Muscle layer of colon (tissue), 2 donors: Measurements from ENCODE around the gene ATG4B.
A peak's percentile ranks its signal among the peaks of the same experiment; 100 is the strongest.

Experiments
- H3K27ac ChIP-seq: one replicate; pipeline ENCODE4 v1.7.0; 2013; ENCODE audit warnings: low read depth, mild to moderate bottlenecking, low read length, moderate library complexity
- H3K27me3 ChIP-seq, 2 donors: one replicate each; pipeline ENCODE4 v1.7.0; 2013; ENCODE audit warnings: low read length in 2 of 2, mild to moderate bottlenecking in 2 of 2; ENCODE audit not compliant: insufficient read depth in 2 of 2, control insufficient read depth in 1 of 2
- H3K36me3 ChIP-seq: one replicate; pipeline ENCODE4 v1.7.0; 2013; ENCODE audit warnings: mild to moderate bottlenecking, low read length; ENCODE audit not compliant: insufficient read depth
- H3K4me1 ChIP-seq: one replicate; pipeline ENCODE4 v1.7.0; 2013; ENCODE audit warnings: mild to moderate bottlenecking, low read length; ENCODE audit not compliant: insufficient read depth
- H3K4me3 ChIP-seq, 2 donors: one replicate each; pipeline ENCODE4 v1.7.0; 2013; ENCODE audit warnings: low read length in 2 of 2, low read depth in 1 of 2, mild to moderate bottlenecking in 1 of 2, moderate library complexity in 1 of 2
- H3K9ac ChIP-seq: one replicate; pipeline ENCODE4 v1.7.0; 2013; ENCODE audit warnings: low read length
- H3K9me3 ChIP-seq: one replicate; pipeline ENCODE4 v1.7.0; 2013; ENCODE audit warnings: mild to moderate bottlenecking, low read length
- donor health status: abdominal sarcoma.
- donor health status: Adenocarcinoma of cecum.

ATG4B gene

DNA sequence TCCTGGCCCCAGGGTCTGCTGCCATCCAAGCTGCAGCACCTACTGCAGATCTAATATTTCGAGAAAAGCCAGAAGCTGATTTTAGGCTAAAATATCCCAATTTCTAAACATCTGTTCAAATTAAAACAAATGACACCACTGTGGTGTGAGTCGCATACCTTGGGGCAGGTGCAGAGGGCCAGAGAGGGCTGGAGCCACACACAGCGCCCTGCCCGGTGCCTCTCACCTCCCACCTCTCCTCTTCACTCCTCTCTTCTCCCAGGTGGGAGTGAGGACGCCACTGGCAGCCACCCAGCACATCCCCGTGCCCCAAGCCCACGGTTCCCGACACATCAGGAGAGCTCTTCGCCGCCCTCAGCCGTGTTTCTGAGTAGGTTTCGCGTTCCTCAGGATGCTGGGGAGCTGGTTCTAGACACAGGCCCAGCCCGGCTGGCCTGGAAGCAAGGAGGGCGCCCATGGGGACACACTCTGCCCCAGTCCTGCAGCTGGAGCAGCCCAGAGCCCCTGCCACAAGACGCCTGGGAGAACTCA is 21.9 kb upstream of the ATG4B start:
- no peaks in the 10 kb centered on the region for H3K9me3 ChIP-seq
- no peak overlapping the region for H3K27ac ChIP-seq

DNA sequence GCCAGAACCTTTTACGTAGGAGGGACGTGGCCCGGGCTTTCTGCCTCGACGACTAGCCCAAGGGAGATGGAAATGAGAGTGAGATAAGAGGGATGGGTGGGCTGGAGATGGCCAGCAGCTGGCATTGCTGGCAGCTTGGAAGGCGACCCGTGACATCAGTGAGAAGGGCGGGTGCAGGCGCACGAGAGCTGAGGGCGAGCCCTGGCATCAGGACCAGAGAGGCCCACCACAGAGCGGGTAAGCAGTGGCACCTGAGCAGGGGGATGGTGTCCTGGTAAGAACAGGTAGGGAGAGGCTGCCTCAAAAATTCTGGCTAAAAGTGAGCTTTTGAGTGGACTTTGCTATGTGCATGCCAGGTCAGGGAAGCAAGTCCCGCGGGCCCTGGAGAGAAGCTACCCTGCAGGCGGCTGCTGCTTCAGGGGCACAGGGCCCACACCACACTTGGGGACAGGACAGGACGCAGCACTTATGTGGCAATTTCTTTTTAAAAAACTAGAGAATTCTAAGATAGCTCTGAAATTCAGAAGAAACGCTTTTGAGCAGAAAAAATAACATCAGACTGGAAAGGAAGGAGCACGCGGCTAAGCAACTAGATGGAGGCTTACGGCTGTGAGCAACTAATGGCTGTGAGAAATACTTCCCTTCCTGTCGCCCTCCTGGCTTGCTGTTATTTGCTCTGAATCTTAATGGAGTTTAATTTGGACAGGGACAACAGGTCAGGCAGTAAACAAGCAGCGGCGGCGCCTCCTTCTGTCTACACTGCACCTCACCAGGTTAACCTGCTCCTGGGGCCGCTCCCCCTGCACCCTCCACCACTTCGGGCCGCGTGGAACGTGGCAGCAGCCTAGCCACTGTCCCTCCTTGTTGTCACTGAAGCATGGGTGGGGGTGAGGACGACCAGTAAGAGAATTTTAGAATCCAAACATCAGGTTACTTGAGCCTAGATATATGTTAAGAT is 21.0 kb upstream of the ATG4B start:
- no peak overlapping the region for H3K4me3 ChIP-seq
- no peaks in the 10 kb centered on the region for H3K27me3 ChIP-seq
- no peak overlapping the region for H3K27ac ChIP-seq
- no peak overlapping the region for H3K9ac ChIP-seq
- no peaks in the 10 kb centered on the region for H3K4me1 ChIP-seq
- no peaks in the 10 kb centered on the region for H3K36me3 ChIP-seq
- H3K9me3 ChIP-seq, result no peaks in the 10 kb centered on the region

More for the DNA sequence above, 21.9 kb upstream of the ATG4B start:
- Histone ChIP-seq H3K9ac (no peak overlapping the region), H3K4me1 (peaks cover 4% of the 10 kb centered on the region), H3K27me3 (no peaks in the 10 kb centered on the region), H3K4me3 (no peak overlapping the region), H3K36me3 (no peaks in the 10 kb centered on the region)

DNA sequence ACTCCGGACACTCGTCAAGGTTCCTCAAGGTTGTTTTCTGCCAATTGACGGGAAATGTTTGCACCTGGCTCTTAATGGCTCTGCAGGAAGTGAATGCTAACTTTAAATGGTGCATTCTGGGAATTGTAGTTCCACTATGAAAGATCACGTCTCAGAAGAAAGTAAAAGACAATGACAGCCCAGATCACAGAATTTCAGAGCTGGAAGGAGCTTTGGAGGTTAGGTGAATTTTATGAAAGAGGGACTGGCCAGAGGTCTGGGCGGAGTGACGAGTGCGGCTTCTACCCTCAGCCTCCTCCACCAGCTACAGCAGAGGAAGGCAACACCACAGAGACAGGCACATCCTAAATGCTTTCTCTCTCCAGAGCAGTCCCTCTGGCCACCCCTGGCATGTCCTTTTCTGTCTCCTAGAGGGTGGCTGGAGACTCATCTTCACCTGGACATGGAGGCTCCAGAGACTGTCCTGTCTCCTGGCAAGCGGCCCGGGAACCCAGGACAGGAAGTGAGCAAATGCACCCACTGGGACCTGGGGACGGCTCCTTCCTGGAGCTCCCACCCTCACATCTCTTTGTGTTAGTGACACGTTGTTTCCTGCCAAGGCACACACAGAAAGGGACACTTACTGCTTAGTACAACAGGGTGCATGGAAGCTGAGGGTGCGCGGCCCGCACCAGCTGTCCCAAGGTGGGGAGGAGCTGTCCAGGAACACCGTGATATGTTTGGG is 19.9 kb upstream of the ATG4B start:
- Histone ChIP-seq H3K9me3 (no peaks in the 10 kb centered on the region), H3K36me3 (no peaks in the 10 kb centered on the region), H3K9ac (no peak overlapping the region), H3K4me3 (peak overlapping the region in 1 of 2 donors; percentile 11), H3K4me1 (no peaks in the 10 kb centered on the region), H3K27me3 (no peaks in the 10 kb centered on the region), H3K27ac (no peak overlapping the region)

DNA sequence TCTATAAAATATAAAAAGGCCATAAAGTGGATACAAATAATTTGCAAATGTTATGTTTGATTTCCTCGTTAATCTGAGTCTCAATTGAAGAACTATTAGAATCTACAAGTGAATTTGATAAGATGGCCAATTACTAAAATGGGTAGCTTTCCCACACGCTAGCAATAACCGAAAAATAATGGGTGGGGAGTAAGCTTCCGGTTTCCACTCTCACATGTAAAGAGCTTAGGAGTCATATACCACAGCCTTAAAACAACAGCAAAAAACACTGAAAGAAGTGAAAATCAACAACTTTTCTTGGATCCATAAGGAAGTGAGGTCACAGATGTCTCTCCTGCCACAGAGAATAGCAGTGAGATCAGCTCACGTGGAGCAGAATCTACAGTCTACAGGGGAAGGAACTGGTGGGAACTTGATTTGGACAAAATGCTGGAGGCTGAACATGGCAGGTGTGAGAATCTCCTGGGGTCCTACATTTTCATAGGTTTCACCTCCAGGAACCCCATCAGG is 19.1 kb upstream of the ATG4B start:
- Histone ChIP-seq H3K9ac (no peak overlapping the region), H3K27ac (no peak overlapping the region), H3K9me3 (no peaks in the 10 kb centered on the region), H3K27me3 (no peaks in the 10 kb centered on the region), H3K36me3 (no peaks in the 10 kb centered on the region), H3K4me3 (no peak overlapping the region), H3K4me1 (no peaks in the 10 kb centered on the region)

DNA sequence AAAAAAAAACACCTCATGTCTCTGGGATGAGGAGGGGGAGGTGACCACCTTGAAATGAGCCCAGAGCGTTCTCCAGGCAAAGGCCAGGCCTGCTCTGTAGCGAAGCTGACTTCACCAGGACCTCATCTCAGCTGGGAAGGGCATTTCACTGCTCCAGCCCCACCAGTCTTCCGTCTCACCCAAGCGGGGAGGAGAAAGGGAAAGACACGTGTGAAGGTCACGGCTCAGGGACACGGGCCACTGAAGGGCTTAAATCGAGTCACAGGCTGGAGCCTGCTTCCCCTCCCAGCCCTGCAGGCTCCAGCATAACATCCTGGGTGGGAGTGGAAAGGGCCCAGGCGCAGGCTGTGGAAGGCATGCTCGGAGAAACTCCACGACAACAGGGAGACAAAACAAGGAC is 18.7 kb upstream of the ATG4B start:
- H3K4me1 ChIP-seq, result no peaks in the 10 kb centered on the region
- H3K9me3 ChIP-seq, result no peaks in the 10 kb centered on the region
- H3K27ac ChIP-seq, result no peak overlapping the region
- H3K4me3 ChIP-seq, result no peak overlapping the region
- no peak overlapping the region for H3K9ac ChIP-seq
- H3K27me3 ChIP-seq, result no peaks in the 10 kb centered on the region
- H3K36me3 ChIP-seq, result no peaks in the 10 kb centered on the region

DNA sequence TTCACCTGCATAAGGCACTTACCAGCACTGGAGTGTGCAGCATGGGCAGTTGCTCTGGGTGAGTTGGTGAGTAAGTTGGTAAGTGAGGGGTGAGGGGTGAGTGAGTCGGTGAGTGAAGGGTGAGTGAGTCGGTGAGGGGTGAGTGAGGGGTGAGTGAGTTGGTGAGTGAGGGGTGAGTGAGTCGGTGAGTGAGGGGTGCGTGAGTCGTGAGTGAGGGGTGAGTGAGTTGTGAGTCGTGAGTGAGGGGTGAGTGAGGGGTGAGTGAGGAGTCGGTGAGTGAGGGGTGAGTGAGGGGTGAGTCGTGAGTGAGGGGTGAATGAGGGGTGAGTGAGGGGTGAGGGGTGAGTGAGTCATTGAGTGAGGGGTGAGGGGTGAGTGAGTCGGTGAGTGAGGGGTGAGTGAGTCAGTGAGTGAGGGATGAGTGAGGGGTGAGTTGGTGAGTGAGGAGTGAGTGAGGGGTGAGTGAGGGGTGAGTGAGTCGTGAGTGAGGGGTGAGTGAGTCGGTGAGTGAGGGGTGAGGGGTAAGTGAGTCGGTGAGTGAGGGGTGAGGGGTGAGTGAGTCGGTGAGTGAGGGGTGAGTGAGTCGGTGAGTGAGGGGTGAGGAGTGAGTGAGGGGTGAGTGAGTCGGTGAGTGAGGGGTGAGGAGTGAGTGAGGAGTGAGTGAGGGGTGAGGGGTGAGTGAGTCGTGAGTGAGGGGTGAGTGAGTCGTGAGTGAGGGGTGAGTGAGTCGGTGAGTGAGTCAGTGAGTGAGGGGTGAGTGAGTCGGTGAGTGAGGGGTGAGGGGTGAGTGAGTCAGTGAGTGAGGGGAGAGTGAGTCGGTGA is 17.7 kb upstream of the ATG4B start:
- H3K27ac ChIP-seq, result no peak overlapping the region
- no peaks in the 10 kb centered on the region for H3K9me3 ChIP-seq
- no peaks in the 10 kb centered on the region for H3K27me3 ChIP-seq
- H3K4me3 ChIP-seq, result no peak overlapping the region
- no peaks in the 10 kb centered on the region for H3K4me1 ChIP-seq
- no peaks in the 10 kb centered on the region for H3K36me3 ChIP-seq
- no peak overlapping the region for H3K9ac ChIP-seq

DNA sequence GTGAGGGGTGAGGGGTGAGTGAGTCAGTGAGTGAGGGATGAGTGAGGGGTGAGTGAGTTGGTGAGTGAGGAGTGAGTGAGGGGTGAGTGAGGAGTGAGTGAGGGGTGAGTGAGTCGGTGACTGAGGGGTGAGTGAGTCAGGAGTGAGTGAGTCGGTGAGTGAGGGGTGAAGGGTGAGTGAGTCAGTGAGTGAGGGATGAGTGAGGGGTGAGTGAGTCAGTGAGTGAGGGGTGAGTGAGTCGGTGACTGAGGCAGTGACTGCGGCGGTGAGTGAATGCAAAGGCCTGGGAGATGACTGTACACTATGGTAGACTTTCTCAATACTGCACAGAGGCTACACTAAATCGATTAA is 17.1 kb upstream of the ATG4B start:
- Histone ChIP-seq H3K36me3 (no peaks in the 10 kb centered on the region), H3K4me1 (no peaks in the 10 kb centered on the region), H3K4me3 (no peak overlapping the region), H3K9me3 (no peaks in the 10 kb centered on the region), H3K9ac (no peak overlapping the region), H3K27ac (no peak overlapping the region), H3K27me3 (no peaks in the 10 kb centered on the region)

DNA sequence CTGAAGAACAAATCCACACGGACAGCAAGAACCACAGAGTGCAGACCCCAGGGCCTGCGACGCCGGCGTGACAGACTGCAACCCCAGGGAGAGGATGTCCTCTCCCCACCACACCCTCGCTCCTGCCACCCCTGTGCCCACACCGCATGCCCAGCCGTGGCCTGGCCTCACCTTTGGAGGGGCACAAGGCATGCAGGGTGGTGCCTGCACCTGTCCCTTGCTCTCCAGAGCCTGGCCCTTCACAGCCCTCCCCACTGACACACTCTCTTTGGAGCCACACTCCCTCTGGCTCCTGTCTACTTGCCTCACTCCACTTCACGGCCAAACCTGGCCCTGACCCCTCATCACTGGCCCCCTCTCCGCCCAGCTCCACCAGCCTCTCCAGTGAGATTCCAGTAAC is 9.8 kb upstream of the ATG4B start:
- no peaks in the 10 kb centered on the region for H3K27me3 ChIP-seq
- peaks cover 25% of the 10 kb centered on the region for H3K36me3 ChIP-seq
- H3K4me3 ChIP-seq, result no peak overlapping the region
- no peaks in the 10 kb centered on the region for H3K9me3 ChIP-seq
- H3K4me1 ChIP-seq, result no peaks in the 10 kb centered on the region
- no peak overlapping the region for H3K9ac ChIP-seq
- no peak overlapping the region for H3K27ac ChIP-seq

DNA sequence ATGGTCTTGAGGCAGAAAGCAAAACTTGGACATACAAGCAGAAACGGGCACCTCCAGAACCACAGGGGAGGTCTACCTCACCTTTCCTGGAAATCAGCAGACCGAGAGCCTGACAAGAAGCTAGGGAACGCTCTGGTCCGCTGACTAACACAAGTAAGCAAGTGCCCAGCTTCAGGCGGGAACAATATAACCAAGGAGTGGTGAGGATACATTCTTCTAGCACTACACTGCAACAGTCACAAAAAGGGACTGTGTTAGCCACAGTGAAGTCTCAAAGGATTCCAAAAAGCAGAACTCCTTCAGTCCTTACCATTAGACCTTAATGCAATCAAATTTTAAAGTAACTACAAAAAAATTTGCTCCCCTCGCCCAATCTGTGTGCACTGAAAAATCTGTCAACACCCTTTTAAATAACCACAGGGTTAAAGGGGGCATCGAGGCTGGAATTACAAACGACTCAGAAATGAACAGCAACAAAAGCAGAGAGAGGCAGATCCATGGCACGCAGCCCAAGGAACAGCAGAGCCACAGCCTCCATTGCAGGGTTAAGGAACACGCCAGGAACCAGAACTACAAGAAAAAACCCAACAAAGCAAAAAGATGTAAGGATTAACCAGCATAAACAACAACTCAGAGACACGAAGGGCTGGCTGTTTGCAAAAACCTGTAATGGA is 7.6 kb upstream of the ATG4B start:
- Histone ChIP-seq H3K36me3 (peaks cover 42% of the 10 kb centered on the region), H3K27me3 (no peaks in the 10 kb centered on the region), H3K4me3 (no peak overlapping the region), H3K9ac (no peak overlapping the region), H3K9me3 (no peaks in the 10 kb centered on the region), H3K27ac (no peak overlapping the region), H3K4me1 (peaks cover 8% of the 10 kb centered on the region)

DNA sequence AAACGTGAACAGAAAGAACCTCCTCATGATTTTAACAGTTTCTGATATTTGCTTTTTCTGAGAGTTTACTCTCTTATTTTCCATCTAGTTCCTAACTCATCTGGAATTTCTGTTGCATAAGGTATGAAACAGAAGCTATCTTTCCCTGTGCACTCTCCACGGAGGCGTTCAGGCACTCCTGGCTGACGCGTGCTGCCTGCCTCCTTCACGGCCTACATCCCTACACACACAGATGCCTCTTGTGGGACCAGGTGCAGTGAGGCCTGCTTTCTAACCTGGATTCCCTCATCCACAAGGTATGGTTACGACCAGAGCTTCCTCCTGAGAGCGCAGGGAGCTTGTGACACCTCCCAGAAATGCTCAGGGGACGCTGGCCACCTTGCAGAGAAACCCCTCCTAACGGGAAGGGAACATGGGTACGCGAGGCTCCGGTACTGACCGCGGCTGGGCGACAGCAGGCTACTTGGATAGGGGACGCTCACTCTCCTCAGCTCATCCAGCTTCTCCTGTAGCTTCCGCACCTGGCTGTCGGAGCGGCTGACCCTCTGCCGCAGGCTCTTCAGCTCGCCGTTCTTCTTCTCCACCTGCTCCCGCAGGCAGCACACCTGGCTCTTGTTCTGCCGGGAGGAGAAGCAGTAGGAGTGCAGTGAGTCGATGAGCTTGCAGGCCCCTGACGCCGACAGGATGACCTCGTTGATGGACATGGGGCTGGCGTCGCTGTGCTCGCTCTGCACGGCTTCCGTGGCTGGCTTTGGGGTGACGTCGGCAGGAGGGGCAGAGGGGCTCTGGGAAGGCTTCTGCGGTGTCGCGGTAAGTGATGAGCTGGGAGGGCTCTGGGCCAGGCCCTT is 4.8 kb upstream of the ATG4B start:
- H3K4me1 ChIP-seq, result peaks cover 20% of the 10 kb centered on the region
- H3K4me3 ChIP-seq, result no peak overlapping the region
- H3K36me3 ChIP-seq, result peaks cover 42% of the 10 kb centered on the region
- H3K27me3 ChIP-seq, result no peaks in the 10 kb centered on the region
- H3K9ac ChIP-seq, result no peak overlapping the region
- H3K9me3 ChIP-seq, result no peaks in the 10 kb centered on the region
- H3K27ac ChIP-seq, result no peak overlapping the region
